B cell (primary cell): ENCODE results near the gene LRCOL1. TPM values are rescaled to one million over a fixed set of nuclear protein-coding genes. Genes with fewer than 3 reads are reported as not detected.

Source experiments
- ATAC-seq: fragments of 200-7000 bp; cut with Tn5 transposase; one replicate; pipeline ENCODE4 v1.10.0; 2021; ENCODE audit warnings: low read depth, mild to moderate bottlenecking, moderate number of reproducible peaks, moderate library complexity
- CTCF ChIA-PET: fragments of 350-600 bp; sonication (Branson Sonifier 250); formaldehyde crosslinking; loops from one replicate; lab custom pipeline; 2021; ENCODE audit warnings: antibody characterized with exemption, inconsistent platforms; lab: Charles Lee
- POLR2A ChIA-PET: fragments of 350-600 bp; sonication (Branson Sonifier 250); formaldehyde crosslinking; loops from one replicate; lab custom pipeline; 2021; ENCODE audit warnings: antibody characterized with exemption; lab: Charles Lee
- DNase-seq: peaks from one replicate; pipeline ENCODE4 v3.0.0; 2013
- H2AFZ ChIP-seq: 2 replicates; pipeline ENCODE4 v1.6.1; 2012; ENCODE audit warnings: mild to moderate bottlenecking, low read depth, low read length; ENCODE audit not compliant: insufficient read depth, poor library complexity, severe bottlenecking
- H3K27ac ChIP-seq, 2 donors: 1 replicate in 1 of 2; 2 replicates in 1 of 2; pipeline ENCODE4 v1.5.1; 2012 to 2013; ENCODE audit warnings: low read length in 2 of 2, mild to moderate bottlenecking in 2 of 2, moderate library complexity in 1 of 2
- H3K27me3 ChIP-seq, 4 experiments: fragments of 200-600 bp in 1 of 4; sonication (generic) in 1 of 4; replicated peaks in 1 of 4; 1 replicate in 2 of 4; 2 replicates in 2 of 4; pipeline versions ENCODE4 v1.6.1 to v1.7.0; 2013 to 2016; ENCODE audit warnings: low read length in 3 of 4, mild to moderate bottlenecking in 2 of 4, mixed read lengths in 1 of 4, moderate library complexity in 1 of 4; ENCODE audit not compliant: insufficient read depth in 4 of 4, control insufficient read depth in 3 of 4; ENCODE audit errors: control extremely low read depth in 1 of 4
- H3K36me3 ChIP-seq, 2 experiments: replicated peaks in 1 of 2; 1 replicate in 1 of 2; 2 replicates in 1 of 2; pipeline versions ENCODE4 v1.6.1 to v1.7.1; 2013; ENCODE audit warnings: low read length in 1 of 2; ENCODE audit not compliant: insufficient read depth in 2 of 2, control insufficient read depth in 1 of 2; ENCODE audit errors: control extremely low read depth in 1 of 2, extremely low read depth in 1 of 2
- H3K4me1 ChIP-seq, 2 donors: fragments of 200-600 bp in 1 of 2; sonication (generic) in 1 of 2; 1 replicate in 1 of 2; 2 replicates in 1 of 2; pipeline versions ENCODE4 v1.5.1 to v1.6.1; 2013 to 2017; ENCODE audit warnings: low read length in 2 of 2; ENCODE audit not compliant: control insufficient read depth in 2 of 2, insufficient read depth in 2 of 2
- H3K4me2 ChIP-seq: replicated peaks from 2 replicates; pipeline ENCODE3; 2012; ENCODE audit warnings: mild to moderate bottlenecking, low read depth, low read length; ENCODE audit not compliant: poor library complexity, severe bottlenecking
- H3K4me3 ChIP-seq, 5 experiments: fragments of 200-600 bp in 1 of 5; sonication (generic) in 1 of 5; 1 replicate in 3 of 5; 2 replicates in 2 of 5; pipeline versions ENCODE4 v1.5.1 to v1.7.0; 2011 to 2016; ENCODE audit warnings: low read length in 4 of 5, mild to moderate bottlenecking in 4 of 5, low read depth in 2 of 5, control low read depth in 1 of 5, moderate library complexity in 1 of 5; ENCODE audit not compliant: insufficient read depth in 1 of 5; ENCODE audit errors: control extremely low read depth in 1 of 5, extremely low read depth in 1 of 5
- H3K79me2 ChIP-seq: fragments of 200-600 bp; sonication (generic); one replicate; pipeline ENCODE4 v1.6.0; 2016; ENCODE audit warnings: low read length; ENCODE audit not compliant: control insufficient read depth, insufficient read depth
- H3K9ac ChIP-seq: fragments of 200-600 bp; sonication (generic); 2 replicates; pipeline ENCODE4 v1.6.1; 2017; ENCODE audit warnings: mild to moderate bottlenecking, low read length, moderate library complexity
- H3K9me3 ChIP-seq, 3 donors: one replicate each; pipeline versions ENCODE4 v1.6.1 to v1.7.1; 2013; ENCODE audit warnings: low read length in 2 of 3; ENCODE audit not compliant: control insufficient read depth in 2 of 3, insufficient read depth in 1 of 3; ENCODE audit errors: control extremely low read depth in 1 of 3
- H4K20me1 ChIP-seq: 2 replicates; pipeline ENCODE4 v1.6.0; 2012; ENCODE audit warnings: mild to moderate bottlenecking, low read length; ENCODE audit not compliant: insufficient read depth, control insufficient read depth, poor library complexity, severe bottlenecking
- H3K27ac Mint-ChIP-seq: one replicate; pipeline ENCODE4 v1.8.0; 2021; ENCODE audit warnings: mixed read lengths
- H3K27me3 Mint-ChIP-seq: one replicate; pipeline ENCODE4 v1.8.0; 2021; ENCODE audit warnings: mixed read lengths
- H3K4me1 Mint-ChIP-seq: one replicate; pipeline ENCODE4 v1.8.0; 2021; ENCODE audit warnings: mixed read lengths
- H3K4me3 Mint-ChIP-seq: one replicate; pipeline ENCODE4 v1.8.0; 2021; ENCODE audit warnings: mixed read lengths
- H3K9me3 Mint-ChIP-seq: one replicate; pipeline ENCODE4 v1.8.0; 2022; ENCODE audit warnings: mixed read lengths; ENCODE audit not compliant: insufficient read depth
- CTCF ChIP-seq: fragments of 200-600 bp; IDR thresholded peaks from one replicate; pipeline ENCODE4 v1.8.0; 2022; ENCODE audit warnings: antibody characterized with exemption, mild to moderate bottlenecking
- EZH2 ChIP-seq: IDR thresholded peaks from 2 replicates; pipeline ENCODE4 v1.6.1; 2012; ENCODE audit warnings: borderline replicate concordance, low read depth, mild to moderate bottlenecking, moderate library complexity, low read length; ENCODE audit not compliant: insufficient read depth, poor library complexity, severe bottlenecking
- WGBS: methylation state at CpG from one replicate; pipeline ENCODE4 v1.1.5; 2013; ENCODE audit warnings: missing lambda C conversion rate; ENCODE audit not compliant: insufficient coverage; 5-methylcytosine and 5-hydroxymethylcytosine counted together
- intact Hi-C: fragments of 100-400 bp; cut with micrococcal nuclease; formaldehyde crosslinking; loops from one replicate; pipeline ENCODE4 v1.10.0; 2022
- polyA plus RNA-seq: library from polyadenylated mRNA; depleted of rRNA; stranded (reverse); fragments of >200 nt; gene quantifications from 2 replicates; pipeline ENCODE4 v1.2.3, GENCODE V29; 2012
- total RNA-seq, 2 donors: library from RNA; stranded (reverse); fragments of 120-200 nt in 1 of 2; gene quantifications; 1 replicate in 1 of 2; 2 replicates in 1 of 2; pipeline versions ENCODE4 v1.2.3 to v1.2.4, GENCODE V29; 2013 to 2022

Gene LRCOL1
- total and polyA plus RNA-seq, 2 donors (not counting 1 experiment from before 2014, with no cell fraction given) = not detected

- Histone ChIP-seq H3K4me1 (peaks cover 14 to 18% of the 10 kb centered on the region in 2 donors), H3K4me3 (no peak overlapping the region), H3K36me3 (no peaks in the 10 kb centered on the region), H3K9me3 (peaks cover 0 to 12% (median 0%) of the 10 kb centered on the region in 3 donors), H4K20me1 (no peaks in the 10 kb centered on the region), H3K27ac (no peak overlapping the region), H3K27me3 (peaks cover 0 to 62% (median 19%) of the 10 kb centered on the region in 4 experiments), H3K4me2 (no peak overlapping the region), H3K79me2 (no peaks in the 10 kb centered on the region), H2AFZ (no peak overlapping the region), H3K9ac (no peak overlapping the region)
- Mint-ChIP-seq H3K4me1 (peaks cover 10% of the 10 kb centered on the region), H3K9me3 (no peaks in the 10 kb centered on the region), H3K27me3 (peaks cover 32% of the 10 kb centered on the region), H3K4me3 (no peak overlapping the region), H3K27ac (no peak overlapping the region)
- ATAC-seq = no peak
- TF ChIP-seq CTCF = no peak
- no peak for TF ChIP-seq EZH2
- CTCF ChIA-PET = interaction anchor here (1.5 to 3.6 kb wide), 2 partner anchors 10 to 11 kb away, joined by 3 to 15 read pairs; no protein-coding TSS in a partner anchor
- intact Hi-C loops = no loop called here
- WGBS = 34% methylated on average over 6 of the region's 16 CpGs
- POLR2A ChIA-PET = no interaction called here
- DNase-seq = no peak
Measured at GRCh38 chr12:132604668-132605441, 5.5 kb downstream of the LRCOL1 start.

GRCh38 chr12:132604151-132604618 lies 6.2 kb downstream of the LRCOL1 start:
- WGBS = 33% methylated on average over 20 of the region's 26 CpGs
- H3K27me3 ChIP-seq = peaks cover 0 to 58% (median 17%) of the 10 kb centered on the region in 4 experiments
- no peak for TF ChIP-seq EZH2
- no peak for TF ChIP-seq CTCF
- H3K4me3 Mint-ChIP-seq = no peak overlapping the region
- intact Hi-C loops = no loop called here
- no peaks in the 10 kb centered on the region for H3K79me2 ChIP-seq
- no peak for DNase-seq
- POLR2A ChIA-PET = no interaction called here
- peaks cover 14 to 18% of the 10 kb centered on the region in 2 donors for H3K4me1 ChIP-seq
- no peak overlapping the region for H2AFZ ChIP-seq
- H4K20me1 ChIP-seq = no peaks in the 10 kb centered on the region
- no peaks in the 10 kb centered on the region for H3K36me3 ChIP-seq
- H3K9me3 ChIP-seq = peaks cover 0 to 12% (median 0%) of the 10 kb centered on the region in 3 donors
- no peak overlapping the region for H3K4me3 ChIP-seq
- no peak overlapping the region for H3K27ac ChIP-seq
- H3K9me3 Mint-ChIP-seq = no peaks in the 10 kb centered on the region
- ATAC-seq = no peak
- no peak overlapping the region for H3K27ac Mint-ChIP-seq
- H3K9ac ChIP-seq = no peak overlapping the region
- H3K4me1 Mint-ChIP-seq = peaks cover 15% of the 10 kb centered on the region
- CTCF ChIA-PET = interaction anchor here (1.5 to 3.6 kb wide), 2 partner anchors 11 to 12 kb away, joined by 3 to 15 read pairs; no protein-coding TSS in a partner anchor
- H3K4me2 ChIP-seq = no peak overlapping the region
- peaks cover 27% of the 10 kb centered on the region for H3K27me3 Mint-ChIP-seq
